OCI-LY3 (cell line): ENCODE data around the gene GPR158.

Experiments
- CTCF ChIP-seq: fragments of 200-600, 300-600 bp; sonication (generic); IDR thresholded peaks from 2 replicates; pipeline ENCODE4 v1.5.1; 2014; ENCODE audit warnings: antibody characterized with exemption, low read length, low read depth
- EZH2phosphoT487 ChIP-seq: fragments of 200-600 bp; shearing (Covaris generic); IDR thresholded peaks from 2 replicates; pipeline ENCODE4 v1.6.1; 2018; ENCODE audit warnings: antibody characterized with exemption, mixed run types, low read depth

DNA sequence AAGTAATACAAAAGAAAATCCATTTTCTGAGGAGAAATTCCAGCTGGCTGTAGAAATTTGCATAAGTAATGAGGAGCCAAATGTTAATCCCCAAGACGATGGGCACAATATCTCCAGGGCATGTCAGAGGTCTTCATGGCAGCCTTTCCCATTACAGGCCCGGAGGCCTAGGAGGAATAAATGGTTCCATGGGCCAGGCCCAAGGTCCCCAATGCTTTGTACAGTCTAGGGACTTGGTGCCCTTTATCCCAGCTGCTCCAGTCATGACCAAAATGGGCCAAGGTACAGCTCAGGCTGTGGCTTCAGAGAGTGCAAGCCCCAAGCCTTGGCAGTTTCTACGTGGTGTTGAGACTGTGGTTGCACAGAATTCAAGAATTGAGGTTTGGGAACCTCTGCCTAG is 182.5 kb downstream of the GPR158 start:
- TF ChIP-seq CTCF (no peak), EZH2phosphoT487 (no peak)
